ENCODE measurements around the gene AFF2.

The AFF2 gene

GRCh38 chrX:148582353-148582752 lies 81.9 kb downstream of the AFF2 start:
- CTCF ChIA-PET, result no interaction called here
- DNase-seq (ENCODE audit: extremely low spot score), result no peak
- no peak for TF ChIP-seq CTCF (IDR thresholded peaks at IDR 0.05; ENCODE audit: control extremely low read depth, extremely low read depth, low read depth, missing control alignments)
- POLR2A ChIA-PET, result no interaction called here

- TF ChIP-seq CTCF (IDR thresholded peaks at IDR 0.05; ENCODE audit: control extremely low read depth, extremely low read depth, low read depth, missing control alignments), result no peak
- POLR2A ChIA-PET, result no interaction called here
- CTCF ChIA-PET, result no interaction called here
- no peak for DNase-seq (ENCODE audit: extremely low spot score)
Observed at GRCh38 chrX:148588649-148589310, 88.4 kb downstream of the AFF2 start.

- CTCF ChIA-PET, result interaction anchor here (1.0 kb wide), 1 partner anchor 12 kb away, joined by 3 read pairs; no protein-coding TSS in a partner anchor
- no peak for DNase-seq (ENCODE audit: extremely low spot score)
- POLR2A ChIA-PET, result no interaction called here
- TF ChIP-seq CTCF (IDR thresholded peaks at IDR 0.05; ENCODE audit: control extremely low read depth, extremely low read depth, low read depth, missing control alignments), result no peak
Observed at GRCh38 chrX:148592595-148592994, 92.2 kb downstream of the AFF2 start.

- DNase-seq (ENCODE audit: extremely low spot score), result no peak
- CTCF ChIA-PET, result interaction anchor here (1.0 kb wide), 1 partner anchor 13 kb away, joined by 3 read pairs; no protein-coding TSS in a partner anchor
- POLR2A ChIA-PET, result no interaction called here
- no peak for TF ChIP-seq CTCF (IDR thresholded peaks at IDR 0.05; ENCODE audit: control extremely low read depth, extremely low read depth, low read depth, missing control alignments)
Observed at GRCh38 chrX:148593146-148593545, 92.7 kb downstream of the AFF2 start.

- no peak for DNase-seq (ENCODE audit: extremely low spot score)
- ChIA-PET CTCF (no interaction called here), POLR2A (no interaction called here)
- TF ChIP-seq CTCF (IDR thresholded peaks at IDR 0.05; ENCODE audit: control extremely low read depth, extremely low read depth, low read depth, missing control alignments), result no peak
Observed at GRCh38 chrX:148593987-148594386, 93.6 kb downstream of the AFF2 start.

GRCh38 chrX:148599404-148599803 lies 99.0 kb downstream of the AFF2 start:
- CTCF ChIA-PET, result no interaction called here
- DNase-seq (ENCODE audit: extremely low spot score), result no peak
- no peak for TF ChIP-seq CTCF (IDR thresholded peaks at IDR 0.05; ENCODE audit: control extremely low read depth, extremely low read depth, low read depth, missing control alignments)
- POLR2A ChIA-PET, result no interaction called here

Data from GM10248 (cell line).